GM06990 (cell line): ENCODE data around the gene SNRNP35.

Experiments used
- DNase-seq: peaks from one replicate; pipeline ENCODE4 v3.0.0-alpha.2; 2011; ENCODE audit not compliant: insufficient read length; ENCODE audit errors: extremely low read depth
- H3K27me3 ChIP-seq: replicated peaks from 2 replicates; pipeline ENCODE4 v1.6.0; 2011; ENCODE audit warnings: low read length; ENCODE audit not compliant: control insufficient read depth, insufficient read depth
- H3K36me3 ChIP-seq: 2 replicates; pipeline ENCODE4 v1.5.1; 2011; ENCODE audit warnings: low read length; ENCODE audit not compliant: control insufficient read depth, insufficient read depth
- H3K4me3 ChIP-seq: replicated peaks from 2 replicates; pipeline ENCODE4 v1.5.1; 2011; ENCODE audit warnings: low read depth, mild to moderate bottlenecking, control low read depth, low read length
- CTCF ChIP-seq: IDR thresholded peaks from 2 replicates; pipeline ENCODE4 v1.5.1; 2011; ENCODE audit warnings: low read length, control low read depth, mild to moderate bottlenecking, inconsistent platforms; ENCODE audit not compliant: insufficient read depth, poor library complexity, severe bottlenecking

The SNRNP35 gene

GRCh38 chr12:123483602-123484248 lies 25.8 kb downstream of the SNRNP35 start:
- DNase-seq, result no peak
- no peaks in the 10 kb centered on the region for H3K36me3 ChIP-seq
- TF ChIP-seq CTCF, result no peak
- no peak overlapping the region for H3K4me3 ChIP-seq
- H3K27me3 ChIP-seq, result no peaks in the 10 kb centered on the region

DNA sequence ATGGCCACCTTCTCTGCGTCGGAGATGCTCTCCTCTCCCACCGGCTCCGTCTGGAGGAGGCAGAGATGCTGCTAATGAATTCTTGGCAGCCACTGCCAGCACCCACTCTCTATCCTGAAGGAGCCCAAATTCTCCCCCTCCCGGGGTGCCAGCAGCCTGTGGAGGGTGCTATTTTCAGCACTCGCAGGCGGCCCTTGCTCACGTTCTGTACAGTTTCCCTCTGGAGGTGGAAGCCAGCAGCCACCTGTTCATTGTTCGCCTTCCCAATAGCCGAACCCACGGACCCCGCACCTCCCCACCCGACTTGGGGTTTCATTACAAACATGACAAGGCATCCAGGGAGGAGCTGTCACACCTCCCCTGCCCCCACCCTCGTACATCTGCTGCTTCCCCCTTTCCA lies 27.8 kb downstream of the SNRNP35 start:
- no peaks in the 10 kb centered on the region for H3K36me3 ChIP-seq
- no peak for TF ChIP-seq CTCF
- no peaks in the 10 kb centered on the region for H3K27me3 ChIP-seq
- H3K4me3 ChIP-seq, result no peak overlapping the region
- DNase-seq, result no peak

DNA sequence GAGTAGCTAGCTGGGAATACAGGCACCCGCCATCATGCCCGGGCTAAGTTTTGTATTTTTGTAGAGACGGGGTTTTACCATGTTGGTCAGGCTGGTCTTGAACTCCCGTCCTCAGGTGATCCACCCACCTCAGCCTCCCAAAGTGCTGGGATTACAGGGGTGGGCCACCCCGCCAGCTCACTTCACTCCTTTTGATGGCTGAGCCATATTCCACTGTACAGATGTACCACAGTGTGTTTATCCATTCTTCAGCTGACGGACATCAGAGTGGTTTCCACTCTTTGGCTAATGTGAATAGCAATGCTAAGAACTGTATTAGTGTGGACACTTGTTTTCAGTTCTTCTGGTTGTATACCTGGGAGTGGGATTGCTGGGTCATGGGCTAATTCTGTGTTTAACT lies 29.5 kb downstream of the SNRNP35 start:
- TF ChIP-seq CTCF, result no peak
- H3K36me3 ChIP-seq, result no peaks in the 10 kb centered on the region
- DNase-seq, result no peak
- no peaks in the 10 kb centered on the region for H3K27me3 ChIP-seq
- no peak overlapping the region for H3K4me3 ChIP-seq

DNA sequence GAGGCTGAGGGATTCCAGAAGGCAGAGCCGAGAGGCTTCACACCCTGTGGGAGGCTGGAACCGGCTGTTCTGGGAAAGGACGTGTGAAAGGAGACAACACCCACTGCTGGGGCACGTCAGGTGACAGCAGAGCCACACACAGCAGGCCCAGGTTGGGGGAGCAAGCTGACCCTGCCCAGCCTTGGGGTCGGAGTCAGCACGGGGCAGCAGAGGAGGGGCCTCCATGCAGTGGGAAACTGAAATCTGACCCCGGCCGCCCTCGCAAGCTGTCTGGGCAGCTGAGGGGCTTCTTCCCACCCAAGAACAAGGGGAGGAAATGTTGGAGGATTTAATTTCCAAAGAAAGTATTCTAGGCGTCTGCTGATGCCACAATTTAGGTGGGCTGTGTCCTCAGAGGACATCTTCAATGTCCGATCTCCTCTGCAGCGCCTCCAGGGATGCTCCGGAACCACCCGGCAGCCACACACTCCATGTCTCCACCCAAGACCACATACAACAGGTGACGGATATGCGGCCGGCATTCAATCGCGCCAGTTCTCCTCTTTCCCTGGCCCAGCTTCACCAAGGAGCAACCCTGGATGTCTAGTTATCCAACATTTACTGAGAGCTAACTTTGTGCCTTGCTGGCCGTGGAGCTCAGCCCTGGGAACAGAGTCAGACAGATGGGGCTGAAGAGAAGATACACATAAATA lies 30.7 kb downstream of the SNRNP35 start:
- Histone ChIP-seq H3K36me3 (no peaks in the 10 kb centered on the region), H3K27me3 (no peaks in the 10 kb centered on the region), H3K4me3 (no peak overlapping the region)
- TF ChIP-seq CTCF, result no peak
- no peak for DNase-seq

- no peak for TF ChIP-seq CTCF
- no peaks in the 10 kb centered on the region for H3K27me3 ChIP-seq
- H3K4me3 ChIP-seq, result no peak overlapping the region
- H3K36me3 ChIP-seq, result no peaks in the 10 kb centered on the region
- DNase-seq, result no peak
These were observed 31.6 kb downstream of the SNRNP35 start for GRCh38 chr12:123489580-123489979.
